ENCODE data around the gene GRM1. TPM values are rescaled to one million over a fixed set of nuclear protein-coding genes. Genes with fewer than 3 reads are reported as not detected.

The GRM1 gene
- total RNA-seq, 4 donors from 2014 or later: 0.16 TPM; not detected in 3

DNA sequence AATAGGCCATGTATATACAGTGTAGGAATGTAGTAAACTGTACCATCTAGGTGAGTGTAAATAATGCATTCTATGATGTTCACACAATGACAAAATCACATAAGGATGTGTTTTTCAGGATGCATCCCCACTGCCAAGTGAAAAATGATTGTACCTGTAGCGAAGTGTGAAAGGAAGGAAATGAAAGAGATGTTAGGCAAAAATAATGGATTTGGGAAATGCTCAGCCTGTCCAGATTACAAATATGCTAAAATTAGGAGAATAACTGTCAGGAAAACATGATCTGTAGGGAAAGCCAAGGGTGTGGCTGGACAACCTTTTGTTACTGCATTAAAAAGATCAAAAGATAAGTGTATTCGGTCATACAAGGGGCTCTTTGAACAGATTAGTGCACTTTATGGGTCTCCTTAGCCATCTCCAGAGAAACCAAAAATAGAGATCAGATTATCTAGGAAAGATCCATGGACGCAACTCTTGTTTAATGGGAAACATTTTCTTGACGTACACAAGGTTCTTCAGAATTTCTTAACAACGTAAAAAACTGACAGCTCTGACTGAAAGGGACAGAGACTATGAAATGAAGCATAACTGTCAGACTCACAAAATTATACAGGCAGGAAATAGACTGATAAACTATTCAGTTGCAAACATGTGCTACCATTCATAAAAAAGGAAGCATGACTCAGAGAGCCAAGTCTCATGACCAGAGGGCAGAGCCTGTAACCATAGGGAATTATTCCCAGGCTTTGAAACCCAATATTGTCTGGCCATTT is 261.1 kb downstream of the GRM1 start:
- DNase-seq (ENCODE audit: low spot score): no peak
- TF ChIP-seq, protein P1, sequence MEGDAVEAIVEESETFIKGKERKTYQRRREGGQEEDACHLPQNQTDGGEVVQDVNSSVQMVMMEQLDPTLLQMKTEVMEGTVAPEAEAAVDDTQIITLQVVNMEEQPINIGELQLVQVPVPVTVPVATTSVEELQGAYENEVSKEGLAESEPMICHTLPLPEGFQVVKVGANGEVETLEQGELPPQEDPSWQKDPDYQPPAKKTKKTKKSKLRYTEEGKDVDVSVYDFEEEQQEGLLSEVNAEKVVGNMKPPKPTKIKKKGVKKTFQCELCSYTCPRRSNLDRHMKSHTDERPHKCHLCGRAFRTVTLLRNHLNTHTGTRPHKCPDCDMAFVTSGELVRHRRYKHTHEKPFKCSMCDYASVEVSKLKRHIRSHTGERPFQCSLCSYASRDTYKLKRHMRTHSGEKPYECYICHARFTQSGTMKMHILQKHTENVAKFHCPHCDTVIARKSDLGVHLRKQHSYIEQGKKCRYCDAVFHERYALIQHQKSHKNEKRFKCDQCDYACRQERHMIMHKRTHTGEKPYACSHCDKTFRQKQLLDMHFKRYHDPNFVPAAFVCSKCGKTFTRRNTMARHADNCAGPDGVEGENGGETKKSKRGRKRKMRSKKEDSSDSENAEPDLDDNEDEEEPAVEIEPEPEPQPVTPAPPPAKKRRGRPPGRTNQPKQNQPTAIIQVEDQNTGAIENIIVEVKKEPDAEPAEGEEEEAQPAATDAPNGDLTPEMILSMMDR (IDR thresholded peaks at IDR 0.05): no peak
- no peak for ATAC-seq (ENCODE audit: low FRiP score)

DNA sequence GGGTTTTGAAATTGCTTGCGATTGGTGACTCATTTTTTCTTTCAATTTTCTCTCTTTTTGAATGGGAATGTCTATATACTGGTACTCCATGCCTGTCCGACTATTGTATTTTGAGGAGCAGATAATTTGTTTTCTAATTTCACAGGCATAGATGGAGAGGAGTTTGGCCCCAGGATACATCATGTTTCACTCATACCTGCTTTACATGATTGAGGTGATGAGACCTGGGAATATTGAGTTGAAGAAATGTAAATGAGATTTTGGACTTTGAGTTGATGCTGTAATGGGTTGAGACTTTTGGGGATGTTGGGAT is 261.7 kb downstream of the GRM1 start:
- DNase-seq (ENCODE audit: low spot score) (no peak), ATAC-seq (ENCODE audit: low FRiP score) (no peak)
- TF ChIP-seq, protein P1 (IDR thresholded peaks at IDR 0.05): no peak

DNA sequence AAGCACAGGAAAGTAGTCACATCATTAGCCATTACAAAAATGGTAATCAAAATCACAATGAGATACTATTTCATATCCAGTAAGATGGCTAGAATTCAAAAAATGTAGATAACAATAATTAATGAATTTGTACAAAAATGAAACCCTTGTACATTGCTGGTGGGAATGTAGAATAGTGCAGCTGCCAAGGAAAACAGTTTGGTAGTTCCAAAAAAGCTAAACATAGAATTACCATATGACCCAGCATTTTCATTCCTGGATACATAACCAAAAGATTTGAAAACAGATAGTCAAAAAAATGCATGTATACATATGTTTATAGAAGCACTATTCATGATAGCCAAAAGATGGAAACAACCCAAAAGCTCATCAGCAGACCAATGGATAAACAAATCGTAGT is 263.6 kb downstream of the GRM1 start:
- ATAC-seq (ENCODE audit: low FRiP score) (no peak), DNase-seq (ENCODE audit: low spot score) (no peak)
- TF ChIP-seq, protein P1 (IDR thresholded peaks at IDR 0.05): no peak

DNA sequence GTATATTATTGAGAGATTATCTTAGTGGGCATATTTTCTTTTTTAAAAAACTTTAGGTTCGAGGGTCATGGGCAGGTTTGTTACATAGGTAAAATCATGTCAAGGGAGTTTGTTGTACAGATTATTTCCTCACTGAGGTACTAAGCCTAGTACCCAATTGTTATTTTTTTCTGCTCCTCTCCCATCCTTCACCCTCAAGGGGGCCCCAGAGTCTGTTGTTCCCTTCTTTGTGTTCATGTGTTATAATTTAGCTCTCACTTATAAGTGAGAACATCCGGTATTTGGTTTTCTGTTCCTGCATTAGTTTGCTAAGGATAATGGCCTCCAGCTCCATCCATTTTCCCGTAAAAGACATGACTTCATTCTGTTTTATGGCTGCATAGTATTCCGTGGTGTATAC is 266.8 kb downstream of the GRM1 start:
- ATAC-seq (ENCODE audit: low FRiP score) (no peak), DNase-seq (ENCODE audit: low spot score) (no peak)
- TF ChIP-seq, protein P1 (IDR thresholded peaks at IDR 0.05): no peak

DNA sequence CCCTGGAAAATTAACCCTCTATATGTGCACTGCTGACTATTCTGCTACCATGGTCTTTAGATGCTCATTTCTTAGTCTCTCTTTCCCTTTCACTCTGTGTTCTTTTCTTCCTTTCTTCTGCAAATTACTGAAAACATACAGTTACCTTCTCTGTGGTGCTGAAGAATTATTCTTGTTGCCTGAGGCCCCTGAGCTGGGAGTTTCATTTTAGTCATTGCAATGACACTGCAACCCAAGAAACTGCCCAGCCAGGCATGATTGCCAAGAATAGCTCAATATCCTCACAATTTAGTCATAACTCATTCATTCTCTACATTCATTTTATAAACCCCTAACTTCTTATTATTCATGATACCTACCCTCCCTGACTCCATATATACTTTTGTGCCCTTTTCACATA is 269.0 kb downstream of the GRM1 start:
- ATAC-seq (ENCODE audit: low FRiP score) (no peak), DNase-seq (ENCODE audit: low spot score) (no peak)
- TF ChIP-seq, protein P1 (IDR thresholded peaks at IDR 0.05): no peak

DNA sequence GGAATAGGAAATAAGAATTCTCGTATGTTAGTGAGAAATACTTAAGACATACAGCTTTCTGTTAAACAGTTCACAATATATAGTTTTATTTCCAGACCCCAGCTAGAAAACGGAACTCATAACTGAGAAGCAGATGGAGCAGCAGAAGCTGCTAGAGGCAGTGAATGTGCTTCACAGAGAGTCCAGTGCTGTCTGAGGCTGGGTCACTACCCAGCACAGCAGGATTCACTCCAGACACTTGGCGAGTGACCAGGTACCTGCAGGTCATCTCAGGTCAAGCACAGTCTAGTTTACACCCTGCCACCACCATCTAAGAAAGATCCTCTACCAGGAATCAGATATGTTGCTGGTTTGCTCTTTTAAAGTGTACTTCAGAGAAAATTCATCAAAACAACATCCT is 271.7 kb downstream of the GRM1 start:
- ATAC-seq (ENCODE audit: low FRiP score) (no peak), DNase-seq (ENCODE audit: low spot score) (no peak)
- TF ChIP-seq, protein P1 (IDR thresholded peaks at IDR 0.05): no peak

DNA sequence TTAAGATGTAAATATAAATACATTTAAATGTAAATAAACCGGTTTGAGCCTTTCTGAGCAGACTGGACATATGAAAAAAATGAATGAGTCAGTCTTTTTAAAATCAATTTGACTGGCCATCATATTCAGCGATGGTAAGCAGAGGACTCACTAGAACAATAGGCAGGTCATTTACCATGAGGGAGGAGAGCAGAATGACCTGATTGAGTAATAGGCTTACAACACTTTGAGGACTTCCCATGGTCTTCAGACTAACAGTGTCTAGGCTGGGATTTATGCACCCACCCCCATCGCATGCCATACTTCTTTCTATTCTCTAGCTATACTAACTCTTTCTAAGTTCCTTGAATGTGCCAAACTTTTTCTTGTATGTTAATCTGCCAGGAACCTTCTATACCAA is 272.9 kb downstream of the GRM1 start:
- TF ChIP-seq, protein P1 (IDR thresholded peaks at IDR 0.05): no peak

More for the DNA sequence above, 272.9 kb downstream of the GRM1 start:
- no peak for DNase-seq (ENCODE audit: low spot score)
- no peak for ATAC-seq (ENCODE audit: low FRiP score)
